Smooth muscle cell (in vitro differentiated cells): ENCODE results near the gene MRPL41. TPM values are rescaled to one million over a fixed set of nuclear protein-coding genes. Genes with fewer than 3 reads are reported as not detected.

Experiments used
- DNase-seq: peaks from one replicate; lab custom pipeline; 2025; ENCODE audit not compliant: unreplicated experiment; lab: John Stamatoyannopoulos, UW
- H2AFZ ChIP-seq: fragments of 200-600 bp; sonication (generic); 2 replicates; pipeline ENCODE4 v1.6.0; 2016; ENCODE audit warnings: antibody characterized with exemption, low read depth, mild to moderate bottlenecking
- H3F3A ChIP-seq: fragments of 200-600 bp; sonication (generic); 2 replicates; pipeline ENCODE4 v1.6.0; 2017; ENCODE audit warnings: antibody characterized with exemption, low read depth
- H3K27ac ChIP-seq: fragments of 200-600 bp; sonication (generic); 2 replicates; pipeline ENCODE4 v1.5.1; 2016; ENCODE audit warnings: low read depth, mild to moderate bottlenecking
- H3K27me3 ChIP-seq: fragments of 200-600 bp; sonication (generic); 2 replicates; pipeline ENCODE4 v1.6.1; 2016; ENCODE audit warnings: low read depth, mild to moderate bottlenecking
- H3K36me3 ChIP-seq: fragments of 200-600 bp; sonication (generic); 2 replicates; pipeline ENCODE4 v1.5.1; 2016; ENCODE audit warnings: low read depth
- H3K4me1 ChIP-seq: fragments of 200-600 bp; sonication (generic); 2 replicates; pipeline ENCODE4 v1.5.1; 2016; ENCODE audit warnings: low read depth
- H3K4me2 ChIP-seq: fragments of 200-600 bp; sonication (generic); 2 replicates; pipeline ENCODE4 v1.6.0; 2016; ENCODE audit warnings: mild to moderate bottlenecking
- H3K4me3 ChIP-seq: fragments of 200-600 bp; sonication (generic); 2 replicates; pipeline ENCODE4 v1.5.1; 2016; ENCODE audit warnings: mild to moderate bottlenecking
- H3K79me2 ChIP-seq: fragments of 200-600 bp; sonication (generic); 2 replicates; pipeline ENCODE4 v1.6.0; 2016; ENCODE audit warnings: low read depth, mild to moderate bottlenecking
- H3K9ac ChIP-seq: fragments of 200-600 bp; sonication (generic); 2 replicates; pipeline ENCODE4 v1.6.0; 2016; ENCODE audit warnings: low read depth
- H3K9me3 ChIP-seq: fragments of 200-600 bp; sonication (generic); replicated peaks from 2 replicates; pipeline ENCODE4 v1.5.1; 2016; ENCODE audit warnings: low read depth
- H4K20me1 ChIP-seq: fragments of 200-600 bp; sonication (generic); 2 replicates; pipeline ENCODE4 v1.6.0; 2016; ENCODE audit warnings: low read depth
- WGBS: methylation state at CpG from one replicate; pipeline ENCODE4 v1.1.7; 2016; ENCODE audit warnings: low lambda C conversion rate; 5-methylcytosine and 5-hydroxymethylcytosine counted together
- polyA plus RNA-seq: library from polyadenylated mRNA; unstranded; fragments of >200 nt; fragmentation: Nextera tagmentation; extraction: Ambion mirVana; gene quantifications from 2 replicates; pipeline ENCODE4 v1.2.1, GENCODE V29; 2016
- total RNA-seq: library from RNA; depleted of rRNA; stranded (reverse); fragments of >200 nt; gene quantifications from 2 replicates; pipeline ENCODE4 v1.2.3, GENCODE V29; 2014
- TF ChIP-seq, protein P1 (sequence below): fragments of 200-600 bp; sonication (generic); IDR thresholded peaks from 2 replicates; pipeline ENCODE4 v1.5.1; 2017; ENCODE audit warnings: borderline replicate concordance, mild to moderate bottlenecking, antibody characterized with exemption; ENCODE audit not compliant: insufficient read depth, poor library complexity, severe bottlenecking

Gene MRPL41
- total and polyA plus RNA-seq, 2 experiments from 2014 or later, result 33.5 to 85.7 TPM

DNA sequence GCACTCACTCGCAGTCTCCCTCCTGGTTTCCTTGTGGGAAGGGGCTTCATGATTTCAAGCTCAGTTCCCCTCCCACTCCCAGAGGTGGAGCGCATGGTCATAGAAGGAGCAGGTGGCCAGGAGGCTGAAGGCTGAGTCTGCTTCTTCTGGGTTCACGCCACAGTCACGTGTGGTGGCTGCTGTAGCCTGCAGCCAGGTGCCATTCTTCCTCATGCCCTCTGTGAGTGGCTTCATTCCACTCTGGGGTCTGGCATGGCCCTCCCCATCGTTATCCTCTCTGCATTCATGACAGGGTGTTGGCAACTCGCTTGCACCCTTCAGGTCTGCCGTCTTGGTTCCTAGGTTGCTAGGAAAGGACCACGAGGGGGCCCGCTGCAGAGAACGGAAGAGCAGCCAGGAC, 3.5 kb downstream of the MRPL41 start:
- Histone ChIP-seq H3F3A (peaks cover 13% of the 10 kb centered on the region), H3K79me2 (no peaks in the 10 kb centered on the region), H3K9me3 (no peaks in the 10 kb centered on the region), H3K9ac (no peak overlapping the region), H3K27me3 (no peaks in the 10 kb centered on the region), H3K27ac (no peak overlapping the region), H2AFZ (no peak overlapping the region), H4K20me1 (peaks cover 3% of the 10 kb centered on the region), H3K4me2 (no peak overlapping the region), H3K36me3 (no peaks in the 10 kb centered on the region), H3K4me3 (no peak overlapping the region), H3K4me1 (peaks cover under 1% of the 10 kb centered on the region)
- DNase-seq, result no peak
- WGBS, result 97% methylated on average over 10 of the region's 10 CpGs
- TF ChIP-seq, protein P1, sequence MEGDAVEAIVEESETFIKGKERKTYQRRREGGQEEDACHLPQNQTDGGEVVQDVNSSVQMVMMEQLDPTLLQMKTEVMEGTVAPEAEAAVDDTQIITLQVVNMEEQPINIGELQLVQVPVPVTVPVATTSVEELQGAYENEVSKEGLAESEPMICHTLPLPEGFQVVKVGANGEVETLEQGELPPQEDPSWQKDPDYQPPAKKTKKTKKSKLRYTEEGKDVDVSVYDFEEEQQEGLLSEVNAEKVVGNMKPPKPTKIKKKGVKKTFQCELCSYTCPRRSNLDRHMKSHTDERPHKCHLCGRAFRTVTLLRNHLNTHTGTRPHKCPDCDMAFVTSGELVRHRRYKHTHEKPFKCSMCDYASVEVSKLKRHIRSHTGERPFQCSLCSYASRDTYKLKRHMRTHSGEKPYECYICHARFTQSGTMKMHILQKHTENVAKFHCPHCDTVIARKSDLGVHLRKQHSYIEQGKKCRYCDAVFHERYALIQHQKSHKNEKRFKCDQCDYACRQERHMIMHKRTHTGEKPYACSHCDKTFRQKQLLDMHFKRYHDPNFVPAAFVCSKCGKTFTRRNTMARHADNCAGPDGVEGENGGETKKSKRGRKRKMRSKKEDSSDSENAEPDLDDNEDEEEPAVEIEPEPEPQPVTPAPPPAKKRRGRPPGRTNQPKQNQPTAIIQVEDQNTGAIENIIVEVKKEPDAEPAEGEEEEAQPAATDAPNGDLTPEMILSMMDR, result no peak

DNA sequence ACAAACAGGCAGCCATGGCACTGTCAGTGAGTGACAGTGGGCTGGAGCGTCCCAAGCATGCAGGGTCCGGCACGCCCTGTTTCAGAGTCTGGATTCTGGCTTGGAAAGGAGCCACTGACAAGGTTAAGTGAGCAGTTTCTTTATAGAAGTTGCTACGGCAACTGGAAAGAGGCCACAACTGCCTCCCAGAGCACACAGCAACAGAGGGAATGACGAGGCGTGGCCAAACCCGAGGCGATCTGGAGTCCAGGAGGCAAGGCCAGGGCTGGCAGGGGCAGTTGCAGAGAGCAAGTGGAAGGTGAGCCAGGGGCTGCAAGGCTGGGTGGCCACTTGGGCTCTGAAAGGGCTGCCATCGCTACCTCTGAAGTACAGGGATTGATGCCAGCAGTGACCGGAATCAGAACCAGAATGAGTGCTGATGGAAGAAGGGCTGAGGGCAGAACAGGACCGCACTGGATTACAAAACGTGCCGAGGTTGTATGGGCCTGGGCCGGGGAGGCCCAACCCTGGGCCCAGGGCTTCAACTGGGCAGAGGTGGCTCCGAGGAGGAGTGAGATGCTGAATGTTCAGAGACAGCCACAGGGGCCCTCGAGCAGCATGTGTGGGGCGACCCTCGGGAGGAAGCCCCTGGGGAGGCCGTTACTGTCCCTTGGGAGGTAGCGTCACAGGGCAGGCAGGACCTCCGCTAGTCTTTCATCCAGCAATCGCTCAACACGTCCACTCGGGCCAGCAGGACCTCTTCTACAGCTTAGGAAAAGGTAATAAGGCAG, 4.6 kb downstream of the MRPL41 start:
- Histone ChIP-seq H3K79me2 (no peaks in the 10 kb centered on the region), H3K36me3 (no peaks in the 10 kb centered on the region), H3K9me3 (no peaks in the 10 kb centered on the region), H3K27ac (no peak overlapping the region), H4K20me1 (peaks cover 3% of the 10 kb centered on the region), H3K4me3 (no peak overlapping the region), H2AFZ (no peak overlapping the region), H3F3A (peaks cover 11% of the 10 kb centered on the region), H3K4me1 (no peaks in the 10 kb centered on the region), H3K27me3 (no peaks in the 10 kb centered on the region), H3K9ac (no peak overlapping the region), H3K4me2 (no peak overlapping the region)
- 94% methylated on average over 24 of the region's 24 CpGs for WGBS
- TF ChIP-seq, protein P1, result no peak
- DNase-seq, result no peak

DNA sequence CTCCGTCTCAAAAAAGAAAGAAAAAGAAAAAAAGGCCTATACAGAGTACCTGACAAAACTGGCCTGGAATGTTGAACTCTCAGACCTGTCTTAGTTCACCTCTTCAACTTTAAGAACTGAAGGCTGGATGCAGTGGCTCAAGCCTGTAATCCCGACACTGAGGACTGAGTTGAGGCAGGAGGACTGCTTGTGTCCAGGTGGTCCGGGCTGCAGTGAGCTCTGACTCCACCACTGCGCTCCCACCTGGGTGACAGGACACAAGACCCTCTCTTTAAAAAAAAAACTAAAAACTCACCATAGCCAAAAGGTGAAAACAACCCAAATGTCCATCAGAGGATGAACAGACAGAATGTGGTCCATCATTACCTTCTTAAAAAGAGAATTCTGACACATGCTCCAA, 6.4 kb downstream of the MRPL41 start:
- Histone ChIP-seq H2AFZ (no peak overlapping the region), H3F3A (peaks cover 4% of the 10 kb centered on the region), H3K9me3 (no peaks in the 10 kb centered on the region), H3K9ac (no peak overlapping the region), H3K4me3 (no peak overlapping the region), H3K4me1 (no peaks in the 10 kb centered on the region), H3K27ac (no peak overlapping the region), H3K27me3 (no peaks in the 10 kb centered on the region), H3K4me2 (no peak overlapping the region), H4K20me1 (peaks cover 3% of the 10 kb centered on the region), H3K36me3 (no peaks in the 10 kb centered on the region), H3K79me2 (no peaks in the 10 kb centered on the region)
- 99% methylated on average over 4 of the region's 4 CpGs for WGBS
- no peak for DNase-seq
- TF ChIP-seq, protein P1, result no peak

DNA sequence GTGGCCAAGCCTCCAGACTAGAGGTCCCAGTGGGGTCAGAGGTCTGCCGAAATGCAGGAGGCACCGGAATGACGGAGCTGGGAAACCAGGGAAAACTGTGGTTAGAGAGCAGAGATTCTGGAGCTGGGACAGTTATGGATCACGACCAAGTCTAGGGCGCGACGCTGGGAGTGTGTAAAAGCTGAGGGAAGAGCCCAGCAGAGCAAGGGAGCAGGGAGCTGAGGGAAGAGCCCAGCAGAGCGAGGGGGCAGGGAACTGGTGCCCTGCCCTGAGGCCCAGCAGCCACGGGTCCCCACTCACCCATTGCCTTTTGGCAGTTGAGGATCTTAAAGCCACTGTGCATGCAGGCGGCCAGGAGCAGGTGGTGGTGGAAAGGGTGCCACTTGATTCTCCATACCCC, 12.5 kb downstream of the MRPL41 start:
- Histone ChIP-seq H3K4me1 (no peaks in the 10 kb centered on the region), H3K9me3 (no peaks in the 10 kb centered on the region), H3K9ac (no peak overlapping the region), H2AFZ (no peak overlapping the region), H3K79me2 (no peaks in the 10 kb centered on the region), H3F3A (no peaks in the 10 kb centered on the region), H3K36me3 (no peaks in the 10 kb centered on the region), H3K27me3 (no peaks in the 10 kb centered on the region), H3K27ac (no peak overlapping the region), H4K20me1 (no peaks in the 10 kb centered on the region), H3K4me2 (no peak overlapping the region), H3K4me3 (no peak overlapping the region)
- DNase-seq, result no peak
- TF ChIP-seq, protein P1, result no peak
- 95% methylated on average over 10 of the region's 10 CpGs for WGBS
